ENCODE results near the gene B3GNT5. TPM values are rescaled to one million over a fixed set of nuclear protein-coding genes. Genes with fewer than 3 reads are reported as not detected.

The B3GNT5 gene
- total and polyA plus RNA-seq, 2 of the 8 experiments (the other 6 are each of a cell fraction or from before 2014, with no cell fraction given): 2.4 to 9.7 TPM

GRCh38 chr3:183298701-183299153 lies 45.7 kb downstream of the B3GNT5 start:
- Histone ChIP-seq H3K4me1 (replicated peaks in 1 of 4; ENCODE audit: control insufficient read depth in 3 of 4, insufficient read depth in 4 of 4, low read length in 3 of 4) (peaks cover 0 to 6% (median 4%) of the 10 kb centered on the region in 4 experiments; a peak in 4 of 7 replicates), H2BK20ac (ENCODE audit: low read length) (no peak overlapping the region), H2AFZ (ENCODE audit: low read length) (no peak overlapping the region), H3K79me2 (ENCODE audit: control insufficient read depth in 1 of 2, insufficient read depth in 2 of 2, low read length in 2 of 2) (no peaks in the 10 kb centered on the region), H2BK15ac (ENCODE audit: low read length) (no peak overlapping the region), H4K20me1 (replicated peaks in 1 of 2; ENCODE audit: control insufficient read depth in 1 of 2, insufficient read depth in 2 of 2, low read length in 2 of 2) (no peaks in the 10 kb centered on the region), H3K14ac (ENCODE audit: insufficient read length) (no peak overlapping the region), H3K36me3 (ENCODE audit: control insufficient read depth in 2 of 4, insufficient read depth in 4 of 4, low read length in 3 of 4) (peaks cover 0 to 21% (median 1%) of the 10 kb centered on the region in 4 experiments; a peak in 5 of 8 replicates), H3K18ac (ENCODE audit: extremely low read depth, low read length) (no peak overlapping the region), H4K91ac (replicated peaks; ENCODE audit: insufficient read length, low read length) (peak overlapping the region; percentile 79), H2AK5ac (ENCODE audit: low read depth, low read length) (no peak overlapping the region), H3K9me3 (ENCODE audit: insufficient read depth in 2 of 2, low read depth in 1 of 2, low read length in 1 of 2) (no peaks in the 10 kb centered on the region), H3K23ac (ENCODE audit: insufficient read length) (no peak overlapping the region), H4K8ac (ENCODE audit: extremely low read depth, insufficient read depth, low read length) (peak overlapping the region; percentile 82), H3K79me1 (ENCODE audit: low read depth, low read length) (no peaks in the 10 kb centered on the region; the same call in 1 of the 2 replicates), H3K27me3 (replicated peaks in 1 of 4; ENCODE audit: control insufficient read depth in 3 of 4, extremely low read depth in 1 of 4, insufficient read depth in 3 of 4, low read length in 3 of 4) (no peaks in the 10 kb centered on the region), H3K27ac (ENCODE audit: low read depth, low read length) (no peak overlapping the region), H3K4me3 (ENCODE audit: extremely low read depth in 1 of 4, insufficient read depth in 2 of 4, low read depth in 3 of 4, low read length in 4 of 4) (no peak overlapping the region), H3K4ac (replicated peaks; ENCODE audit: insufficient read length, low read depth, low read length) (no peak overlapping the region), H2BK5ac (ENCODE audit: low read depth, low read length) (peak overlapping the region; percentile 45; the same call in 1 of the 2 replicates), H3K4me2 (ENCODE audit: insufficient read depth in 1 of 2, low read depth in 2 of 2, low read length in 2 of 2) (no peak overlapping the region), H3K23me2 (ENCODE audit: low read depth, low read length) (no peaks in the 10 kb centered on the region; the same call in 1 of the 2 replicates), H4K5ac (ENCODE audit: insufficient read length, low read depth, low read length) (no peak overlapping the region), H2BK120ac (replicated peaks; ENCODE audit: low read depth, low read length) (no peak overlapping the region), H3K9ac (replicated peaks in 1 of 4; ENCODE audit: extremely low read depth in 1 of 4, low read depth in 3 of 4, low read length in 3 of 4) (no peak overlapping the region), H2BK12ac (ENCODE audit: low read depth, low read length) (0 out of 2 replicates have a peak overlapping the region, but pooled peaks have one; percentile 11), H3K56ac (replicated peaks; ENCODE audit: insufficient read length, low read depth, low read length) (no peak overlapping the region)
- WGBS, 2 experiments (ENCODE audit: extremely low coverage in 1 of 2, insufficient coverage in 1 of 2, insufficient read length in 1 of 2, insufficient replicate concordance in 2 of 2, low coverage in 1 of 2, low lambda C conversion rate in 2 of 2, missing lambda C conversion rate in 1 of 2): 48% methylated on average over 5 of the region's 5 CpGs; no CpG with 5 or more reads in 1 of the 2 experiments
- ChIA-PET POLR2A (ENCODE audit: partially characterized antibody) (interaction anchor here (0.6 to 1.2 kb wide), 3 partner anchors 9 to 33 kb away, joined by 3 read pairs; no protein-coding TSS in a partner anchor), CTCF (ENCODE audit: partially characterized antibody) (interaction anchor here (0.7 to 1.9 kb wide), 3 partner anchors 82 to 91 kb away, joined by 3 to 4 read pairs (median 3); no protein-coding TSS in a partner anchor)
- TF ChIP-seq JUND (IDR thresholded peaks at IDR 0.05; ENCODE audit: low read length): 0 out of 2 replicates have a peak, but pooled peaks have one; percentile 35
- peak; percentile 76; the same call in 1 of the 2 replicates for TF ChIP-seq MAFK (IDR thresholded peaks at IDR 0.05; ENCODE audit: low read depth, low read length)
- peak; percentile 65; the same call in 1 of the 2 replicates for TF ChIP-seq MAX (IDR thresholded peaks at IDR 0.05)
- TF ChIP-seq BACH1 (IDR thresholded peaks at IDR 0.05; ENCODE audit: low read length): peak; percentile 87
- TF ChIP-seq RBBP5 (IDR thresholded peaks at IDR 0.05; ENCODE audit: borderline replicate concordance, low read depth, low read length): no peak
- peak in 1 of 2 experiments; percentile 54 for DNase-seq (ENCODE audit: low read depth in 1 of 2, low spot score in 2 of 2)
- FAIRE-seq: no peak

Data from H1 (cell line).